ENCODE data around the gene SGTA. TPM values are rescaled to one million over a fixed set of nuclear protein-coding genes. Genes with fewer than 3 reads are reported as not detected.
"Not testable (repeated sequence)": the region's sequence is repeated elsewhere in the genome, so short reads cannot be mapped to it uniquely, and the experiment has no call there.

The SGTA gene
- total RNA-seq, 1 donor from 2014 or later, result 25.7 TPM

- DNase-seq (ENCODE audit: low spot score), result no peak
- peak; percentile 16 for ATAC-seq
Measured at GRCh38 chr19:2795827-2796658, 13.0 kb upstream of the SGTA start.

GRCh38 chr19:2793577-2793976, 10.5 kb upstream of the SGTA start:
- DNase-seq (ENCODE audit: low spot score), result no peak
- no peak for ATAC-seq

- DNase-seq (ENCODE audit: low spot score), result no peak
Measured at GRCh38 chr19:2793126-2793525, 10.1 kb upstream of the SGTA start.

GRCh38 chr19:2792666-2793065, 9.6 kb upstream of the SGTA start:
- not testable (repeated sequence) for DNase-seq (ENCODE audit: low spot score); ATAC-seq

More at GRCh38 chr19:2793126-2793525, 10.1 kb upstream of the SGTA start:
- ATAC-seq, result no peak

- DNase-seq (ENCODE audit: low spot score), result no peak
- no peak for ATAC-seq
Measured at GRCh38 chr19:2791876-2792275, 8.8 kb upstream of the SGTA start.

GRCh38 chr19:2791440-2791839, 8.4 kb upstream of the SGTA start:
- no peak for DNase-seq (ENCODE audit: low spot score)

GRCh38 chr19:2790557-2791271, 7.6 kb upstream of the SGTA start:
- peak; percentile 89 for ATAC-seq
- peak; percentile 92 for DNase-seq (ENCODE audit: low spot score)

More at GRCh38 chr19:2791440-2791839, 8.4 kb upstream of the SGTA start:
- no peak for ATAC-seq

- peak; percentile 44 for ATAC-seq
- no peak for DNase-seq (ENCODE audit: low spot score)
Measured at GRCh38 chr19:2790194-2790556, 7.1 kb upstream of the SGTA start.

- ATAC-seq, result no peak
- no peak for DNase-seq (ENCODE audit: low spot score)
Measured at GRCh38 chr19:2788237-2788636, 5.2 kb upstream of the SGTA start.

GRCh38 chr19:2787115-2787514, 4.0 kb upstream of the SGTA start:
- DNase-seq (ENCODE audit: low spot score), result no peak
- ATAC-seq, result no peak

- DNase-seq (ENCODE audit: low spot score), result peak; percentile 99
Measured at GRCh38 chr19:2785244-2785997, 2.3 kb upstream of the SGTA start, which contains the start of gene THOP1. Gene THOP1, plus strand, starts transcription at chr19:2785503. Its CDS starts 160 bp downstream, at chr19:2785663.

GRCh38 chr19:2783781-2784145, 690 bp upstream of the SGTA start:
- ATAC-seq, result no peak
- no peak for DNase-seq (ENCODE audit: low spot score)

More at GRCh38 chr19:2785244-2785997, 2.3 kb upstream of the SGTA start, which contains the start of gene THOP1:
- ATAC-seq, result peak; percentile 89

GRCh38 chr19:2782329-2782935, 641 bp downstream of the SGTA start:
- no peak for DNase-seq (ENCODE audit: low spot score)
- no peak for ATAC-seq

- DNase-seq (ENCODE audit: low spot score), result no peak
Measured at GRCh38 chr19:2780284-2780683, 2.8 kb downstream of the SGTA start.

GRCh38 chr19:2779121-2779740, 3.8 kb downstream of the SGTA start:
- ATAC-seq (no peak), DNase-seq (ENCODE audit: low spot score) (no peak)

More at GRCh38 chr19:2780284-2780683, 2.8 kb downstream of the SGTA start:
- ATAC-seq, result no peak

- no peak for ATAC-seq
- no peak for DNase-seq (ENCODE audit: low spot score)
Measured at GRCh38 chr19:2777952-2778683, 5.0 kb downstream of the SGTA start.

GRCh38 chr19:2775556-2776430, 7.3 kb downstream of the SGTA start:
- DNase-seq (ENCODE audit: low spot score) (peak; percentile 93), ATAC-seq (peak; percentile 94)

GRCh38 chr19:2774953-2775555, 8.0 kb downstream of the SGTA start:
- ATAC-seq, result no peak
- DNase-seq (ENCODE audit: low spot score), result no peak
